SK-N-SH (cell line): ENCODE measurements around the gene CYP11A1. TPM values are rescaled to one million over a fixed set of nuclear protein-coding genes. Genes with fewer than 3 reads are reported as not detected.

Source experiments
- CTCF ChIA-PET: fragments of 300-600, 350-600 bp; formaldehyde crosslinking; extraction: SDS; loops from one replicate; lab custom pipeline; 2021; lab: Yijun Ruan, JAX
- POLR2A ChIA-PET: fragments of 350-600 bp; sonication (Branson Sonifier 250); formaldehyde crosslinking; extraction: SDS; loops from one replicate; lab custom pipeline; 2020; ENCODE audit warnings: antibody characterized with exemption, inconsistent platforms; lab: Yijun Ruan, JAX
- DNase-seq: peaks from one replicate; pipeline ENCODE4 v3.0.0; 2012
- H2AFZ ChIP-seq: fragments of 200-600 bp; sonication (generic); 2 replicates; pipeline ENCODE4 v1.8.1; 2016; ENCODE audit warnings: antibody characterized with exemption, mild to moderate bottlenecking, low read depth
- H3F3A ChIP-seq: fragments of 200-600 bp; sonication (generic); replicated peaks from 2 replicates; pipeline ENCODE3; 2016; ENCODE audit warnings: antibody characterized with exemption, mild to moderate bottlenecking; ENCODE audit not compliant: insufficient read depth
- H3K27ac ChIP-seq, 2 experiments: fragments of 200-500 bp in 1 of 2; fragments of 200-600 bp in 1 of 2; sonication (Bioruptor generic) in 1 of 2; sonication (generic), shearing (Covaris generic) in 1 of 2; 2 replicates each; pipeline versions ENCODE4 v1.5.1 to v1.6.1; 2014 to 2016; ENCODE audit warnings: low read depth in 2 of 2, inconsistent platforms in 1 of 2, low read length in 1 of 2, mild to moderate bottlenecking in 1 of 2, mixed read lengths in 1 of 2
- H3K27me3 ChIP-seq: fragments of 200-600 bp; sonication (generic), shearing (Covaris generic); 2 replicates; pipeline ENCODE4 v1.6.1; 2016; ENCODE audit warnings: mixed run types; ENCODE audit not compliant: insufficient read depth
- H3K36me3 ChIP-seq, 2 experiments: fragments of 200-500 bp in 1 of 2; fragments of 200-600 bp in 1 of 2; sonication (Bioruptor generic) in 1 of 2; sonication (generic) in 1 of 2; replicated peaks in 1 of 2; 2 replicates each; pipeline versions ENCODE3 to v1.5.1; 2014 to 2016; ENCODE audit warnings: low read length in 1 of 2, mild to moderate bottlenecking in 1 of 2; ENCODE audit not compliant: insufficient read depth in 2 of 2, control insufficient read depth in 1 of 2
- H3K4me1 ChIP-seq, 2 experiments: fragments of 200-500 bp in 1 of 2; fragments of 200-600 bp in 1 of 2; sonication (Bioruptor generic) in 1 of 2; sonication (generic), shearing (Covaris generic) in 1 of 2; 2 replicates each; pipeline versions ENCODE4 v1.5.1 to v1.6.1; 2014 to 2016; ENCODE audit warnings: low read depth in 1 of 2, low read length in 1 of 2, mixed run types in 1 of 2; ENCODE audit not compliant: insufficient read depth in 2 of 2, control insufficient read depth in 1 of 2
- H3K4me2 ChIP-seq: fragments of 200-600 bp; sonication (generic), shearing (Covaris generic); 2 replicates; pipeline ENCODE4 v1.6.1; 2017; ENCODE audit warnings: mixed run types
- H3K4me3 ChIP-seq, 2 experiments: fragments of 200-500 bp in 1 of 2; fragments of 200-600 bp in 1 of 2; sonication (Bioruptor generic) in 1 of 2; sonication (generic), shearing (Covaris generic) in 1 of 2; 2 replicates each; pipeline versions ENCODE4 v1.5.1 to v1.8.1; 2014 to 2016; ENCODE audit warnings: low read depth in 2 of 2, inconsistent platforms in 1 of 2, low read length in 1 of 2, mild to moderate bottlenecking in 1 of 2, mixed read lengths in 1 of 2, moderate library complexity in 1 of 2
- H3K79me2 ChIP-seq: fragments of 200-600 bp; sonication (generic); 2 replicates; pipeline ENCODE4 v1.8.1; 2017; ENCODE audit warnings: mild to moderate bottlenecking; ENCODE audit not compliant: insufficient read depth
- H3K9ac ChIP-seq: fragments of 200-600 bp; sonication (generic); 2 replicates; pipeline ENCODE4 v1.6.1; 2017; ENCODE audit warnings: mixed run types
- H3K9me2 ChIP-seq: fragments of 200-600 bp; sonication (generic); 2 replicates; pipeline ENCODE4 v1.6.1; 2017; ENCODE audit warnings: mixed run types
- H3K9me3 ChIP-seq: fragments of 200-600 bp; sonication (generic); 2 replicates; pipeline ENCODE4 v1.6.1; 2017; ENCODE audit warnings: mixed run types, mild to moderate bottlenecking, moderate library complexity
- H4K20me1 ChIP-seq: fragments of 200-600 bp; sonication (generic); 2 replicates; pipeline ENCODE4 v1.6.1; 2017; ENCODE audit warnings: mild to moderate bottlenecking, mixed run types; ENCODE audit not compliant: insufficient read depth
- CHD2 ChIP-seq: fragments of 150-350 bp; IDR thresholded peaks from 2 replicates; pipeline ENCODE4 v1.6.1; 2018; ENCODE audit warnings: low read length; ENCODE audit not compliant: partially characterized antibody
- EP300 ChIP-seq, 2 experiments: IDR thresholded peaks; 2 replicates each; pipeline versions ENCODE4 v1.4.0 to v1.6.1; 2012; ENCODE audit warnings: borderline replicate concordance in 1 of 2, low read depth in 1 of 2, low read length in 1 of 2
- FOXJ3 ChIP-seq: sonication (generic); formaldehyde crosslinking; IDR thresholded peaks from 2 replicates; pipeline ENCODE4 v1.5.1; 2020; ENCODE audit warnings: mild to moderate bottlenecking, missing genetic modification reagents
- GABPA ChIP-seq: IDR thresholded peaks from 2 replicates; pipeline ENCODE4 v1.4.0; 2012; ENCODE audit warnings: low read depth, mild to moderate bottlenecking
- GATA2 ChIP-seq: sonication (generic); formaldehyde crosslinking; IDR thresholded peaks from 2 replicates; pipeline ENCODE4 v1.5.0; 2020; ENCODE audit warnings: mild to moderate bottlenecking, missing genetic modification reagents
- JUND ChIP-seq: IDR thresholded peaks from 2 replicates; pipeline ENCODE4 v1.4.0; 2012
- MEF2A ChIP-seq: IDR thresholded peaks from 2 replicates; pipeline ENCODE4 v1.4.0; 2012; ENCODE audit warnings: low read depth, borderline replicate concordance
- MXI1 ChIP-seq: IDR thresholded peaks from 2 replicates; pipeline ENCODE4 v1.6.1; 2012; ENCODE audit warnings: mild to moderate bottlenecking, low read depth, low read length, improper control_type of control experiment
- NFIC ChIP-seq: IDR thresholded peaks from 2 replicates; pipeline ENCODE4 v1.4.0; 2012; ENCODE audit warnings: borderline replicate concordance
- RAD21 ChIP-seq: IDR thresholded peaks from 2 replicates; pipeline ENCODE4 v1.6.1; 2012; ENCODE audit warnings: mild to moderate bottlenecking, low read length
- RCOR1 ChIP-seq: fragments of 150-350 bp; IDR thresholded peaks from 2 replicates; pipeline ENCODE4 v1.6.1; 2017; ENCODE audit warnings: antibody characterized with exemption, low read length
- RFX5 ChIP-seq: IDR thresholded peaks from 2 replicates; pipeline ENCODE4 v1.6.1; 2012; ENCODE audit warnings: mild to moderate bottlenecking, improper control_type of control experiment, low read length
- TAF1 ChIP-seq: IDR thresholded peaks from 2 replicates; pipeline ENCODE4 v1.6.1; 2012; ENCODE audit warnings: low read depth, mild to moderate bottlenecking, low read length, moderate library complexity, borderline replicate concordance
- WGBS: methylation state at CpG from one replicate; pipeline ENCODE4 v1.1.6; 2017; ENCODE audit warnings: low lambda C conversion rate; 5-methylcytosine and 5-hydroxymethylcytosine counted together
- polyA plus RNA-seq, 3 experiments: library from polyadenylated mRNA; depleted of rRNA; stranded (reverse); fragments of >200 nt; gene quantifications; 2 replicates each; pipeline ENCODE4 v1.2.3, GENCODE V29; 2012
- TF ChIP-seq, protein P1 (sequence below): IDR thresholded peaks from 2 replicates; pipeline ENCODE4 v1.6.1; 2012; ENCODE audit warnings: mild to moderate bottlenecking, low read depth, low read length, moderate library complexity
- TF ChIP-seq, protein P2 (sequence below): fragments of 150-350 bp; IDR thresholded peaks from 2 replicates; pipeline ENCODE4 v1.6.1; 2016; ENCODE audit warnings: mild to moderate bottlenecking, low read depth, low read length

CYP11A1 gene
- polyA plus RNA-seq, 1 of the 3 experiments (the other 2 are of a cell fraction), result 0.08 TPM

DNA sequence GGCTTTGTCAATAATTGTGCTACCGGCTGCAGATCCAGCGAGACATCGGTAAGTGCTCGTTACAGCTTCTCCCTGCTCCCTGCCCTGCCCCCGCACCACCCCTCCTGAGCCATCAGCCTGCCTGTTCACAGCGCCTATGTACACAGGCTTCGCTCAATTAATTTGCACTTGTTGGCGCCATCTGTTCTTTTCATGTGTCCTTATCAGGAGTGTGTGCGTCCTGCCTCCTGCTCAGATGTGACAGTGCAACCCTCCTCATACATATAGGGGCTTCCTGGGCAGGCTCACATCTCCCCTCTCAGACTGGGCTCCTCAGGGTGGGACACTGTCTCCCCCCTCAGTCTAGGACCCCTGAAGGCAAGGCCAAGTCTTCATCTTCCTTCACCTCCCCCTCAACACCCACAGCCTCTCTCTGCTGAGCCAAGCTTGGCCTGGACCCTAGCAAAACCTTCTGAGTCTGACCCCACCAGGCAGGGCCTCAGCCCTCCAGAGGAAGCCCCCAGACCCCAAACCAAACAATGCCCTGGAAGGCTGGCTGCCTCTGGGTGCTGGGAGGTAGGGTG, 54.9 kb downstream of the CYP11A1 start:
- CTCF ChIA-PET, result interaction anchor here (0.5 to 8.4 kb wide), 16 partner anchors 8 to 962 kb away, joined by 3 to 265 read pairs (median 4); partner anchors contain the start of gene ISLR2
- peak overlapping the region in 1 of 2 experiments; percentile 81; a peak in 2 of 4 replicates for H3K27ac ChIP-seq
- peak; percentile 79 for DNase-seq
- no peak overlapping the region for H3K4me3 ChIP-seq
- TF ChIP-seq MXI1 (no peak; the same call in 1 of the 2 replicates), RAD21 (no peak), FOXJ3 (CRISPR knock-in tag) (peak; percentile 93), CHD2 (peak; percentile 88), GATA2 (peak; percentile 93), NFIC (no peak), JUND (no peak), GABPA (no peak), MEF2A (no peak), EP300 (IDR thresholded peaks at IDR 0.05; ENCODE audit: borderline replicate concordance in 1 of 2, low read depth in 1 of 2, low read length in 1 of 2) (peak in 1 of 2 experiments; percentile 43; a peak in 1 of 4 replicates), RCOR1 (peak; percentile 80), TAF1 (no peak), RFX5 (no peak)
- TF ChIP-seq, protein P1, sequence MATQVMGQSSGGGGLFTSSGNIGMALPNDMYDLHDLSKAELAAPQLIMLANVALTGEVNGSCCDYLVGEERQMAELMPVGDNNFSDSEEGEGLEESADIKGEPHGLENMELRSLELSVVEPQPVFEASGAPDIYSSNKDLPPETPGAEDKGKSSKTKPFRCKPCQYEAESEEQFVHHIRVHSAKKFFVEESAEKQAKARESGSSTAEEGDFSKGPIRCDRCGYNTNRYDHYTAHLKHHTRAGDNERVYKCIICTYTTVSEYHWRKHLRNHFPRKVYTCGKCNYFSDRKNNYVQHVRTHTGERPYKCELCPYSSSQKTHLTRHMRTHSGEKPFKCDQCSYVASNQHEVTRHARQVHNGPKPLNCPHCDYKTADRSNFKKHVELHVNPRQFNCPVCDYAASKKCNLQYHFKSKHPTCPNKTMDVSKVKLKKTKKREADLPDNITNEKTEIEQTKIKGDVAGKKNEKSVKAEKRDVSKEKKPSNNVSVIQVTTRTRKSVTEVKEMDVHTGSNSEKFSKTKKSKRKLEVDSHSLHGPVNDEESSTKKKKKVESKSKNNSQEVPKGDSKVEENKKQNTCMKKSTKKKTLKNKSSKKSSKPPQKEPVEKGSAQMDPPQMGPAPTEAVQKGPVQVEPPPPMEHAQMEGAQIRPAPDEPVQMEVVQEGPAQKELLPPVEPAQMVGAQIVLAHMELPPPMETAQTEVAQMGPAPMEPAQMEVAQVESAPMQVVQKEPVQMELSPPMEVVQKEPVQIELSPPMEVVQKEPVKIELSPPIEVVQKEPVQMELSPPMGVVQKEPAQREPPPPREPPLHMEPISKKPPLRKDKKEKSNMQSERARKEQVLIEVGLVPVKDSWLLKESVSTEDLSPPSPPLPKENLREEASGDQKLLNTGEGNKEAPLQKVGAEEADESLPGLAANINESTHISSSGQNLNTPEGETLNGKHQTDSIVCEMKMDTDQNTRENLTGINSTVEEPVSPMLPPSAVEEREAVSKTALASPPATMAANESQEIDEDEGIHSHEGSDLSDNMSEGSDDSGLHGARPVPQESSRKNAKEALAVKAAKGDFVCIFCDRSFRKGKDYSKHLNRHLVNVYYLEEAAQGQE, result no peak
- TF ChIP-seq, protein P2, sequence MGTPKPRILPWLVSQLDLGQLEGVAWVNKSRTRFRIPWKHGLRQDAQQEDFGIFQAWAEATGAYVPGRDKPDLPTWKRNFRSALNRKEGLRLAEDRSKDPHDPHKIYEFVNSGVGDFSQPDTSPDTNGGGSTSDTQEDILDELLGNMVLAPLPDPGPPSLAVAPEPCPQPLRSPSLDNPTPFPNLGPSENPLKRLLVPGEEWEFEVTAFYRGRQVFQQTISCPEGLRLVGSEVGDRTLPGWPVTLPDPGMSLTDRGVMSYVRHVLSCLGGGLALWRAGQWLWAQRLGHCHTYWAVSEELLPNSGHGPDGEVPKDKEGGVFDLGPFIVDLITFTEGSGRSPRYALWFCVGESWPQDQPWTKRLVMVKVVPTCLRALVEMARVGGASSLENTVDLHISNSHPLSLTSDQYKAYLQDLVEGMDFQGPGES, result no peak
- TF ChIP-seq, all 33 proteins: peak for 5
- WGBS, result 70% methylated on average over 9 of the region's 9 CpGs
- no peaks in the 10 kb centered on the region for H3K27me3 ChIP-seq
- no peaks in the 10 kb centered on the region for H3K9me2 ChIP-seq
- POLR2A ChIA-PET, result interaction anchor here (1.4 kb wide), 1 partner anchor 21 kb away, joined by 3 read pairs; no protein-coding TSS in a partner anchor
- no peaks in the 10 kb centered on the region for H3K79me2 ChIP-seq
- H4K20me1 ChIP-seq, result no peaks in the 10 kb centered on the region
- no peak overlapping the region for H2AFZ ChIP-seq
- no peaks in the 10 kb centered on the region for H3K9me3 ChIP-seq
- H3F3A ChIP-seq, result no peaks in the 10 kb centered on the region
- H3K9ac ChIP-seq, result no peak overlapping the region
- H3K4me2 ChIP-seq, result no peak overlapping the region
- peaks cover 4 to 51% of the 10 kb centered on the region in 2 experiments; a peak in 2 of 4 replicates for H3K4me1 ChIP-seq
- H3K36me3 ChIP-seq, result no peaks in the 10 kb centered on the region
